GM21619 (cell line): ENCODE results near the gene PAWR.
"Not testable (repeated sequence)": the region's sequence is repeated elsewhere in the genome, so short reads cannot be mapped to it uniquely, and the experiment has no call there.

ENCODE experiments used
- ATAC-seq: cut with Tn5 transposase; IDR thresholded peaks from one replicate; pipeline ENCODE4 v1.9.1; 2021; ENCODE audit not compliant: unreplicated experiment

Gene PAWR

GRCh38 chr12:79687711-79688260 is 3.0 kb downstream of the PAWR start:
- ATAC-seq = no peak

GRCh38 chr12:79686171-79686570 is 4.6 kb downstream of the PAWR start:
- ATAC-seq = no peak

GRCh38 chr12:79685068-79685467 is 5.7 kb downstream of the PAWR start:
- no peak for ATAC-seq

- ATAC-seq = not testable (repeated sequence)
Measured at GRCh38 chr12:79684338-79684737, 6.4 kb downstream of the PAWR start.

GRCh38 chr12:79682593-79682992 is 8.2 kb downstream of the PAWR start:
- no peak for ATAC-seq

- no peak for ATAC-seq
Measured at GRCh38 chr12:79681008-79681590, 9.7 kb downstream of the PAWR start.

GRCh38 chr12:79680051-79680450 is 10.7 kb downstream of the PAWR start:
- ATAC-seq = no peak

GRCh38 chr12:79678306-79678705 is 12.5 kb downstream of the PAWR start:
- ATAC-seq = no peak

- no peak for ATAC-seq
Measured at GRCh38 chr12:79677672-79678071, 13.1 kb downstream of the PAWR start.

GRCh38 chr12:79676579-79676978 is 14.2 kb downstream of the PAWR start:
- no peak for ATAC-seq

- ATAC-seq = no peak
Measured at GRCh38 chr12:79674629-79675028, 16.1 kb downstream of the PAWR start.

GRCh38 chr12:79673354-79673753 is 17.4 kb downstream of the PAWR start:
- no peak for ATAC-seq

GRCh38 chr12:79668113-79668512 is 22.7 kb downstream of the PAWR start:
- ATAC-seq = no peak

- ATAC-seq = no peak
Measured at GRCh38 chr12:79665212-79665887, 25.4 kb downstream of the PAWR start.

GRCh38 chr12:79664518-79664917 is 26.2 kb downstream of the PAWR start:
- no peak for ATAC-seq

- ATAC-seq = no peak
Measured at GRCh38 chr12:79662046-79662811, 28.5 kb downstream of the PAWR start.

GRCh38 chr12:79661629-79662028 is 29.1 kb downstream of the PAWR start:
- ATAC-seq = no peak

- ATAC-seq = no peak
Measured at GRCh38 chr12:79659961-79660431, 30.8 kb downstream of the PAWR start.

GRCh38 chr12:79658221-79658620 is 32.5 kb downstream of the PAWR start:
- ATAC-seq = no peak

GRCh38 chr12:79657136-79657535 is 33.6 kb downstream of the PAWR start:
- no peak for ATAC-seq

- ATAC-seq = no peak
Measured at GRCh38 chr12:79655036-79655435, 35.7 kb downstream of the PAWR start.

- no peak for ATAC-seq
Measured at GRCh38 chr12:79652521-79652920, 38.2 kb downstream of the PAWR start.
